ENCODE measurements around the gene IFNGR1.
"Not testable (repeated sequence)": the region's sequence is repeated elsewhere in the genome, so short reads cannot be mapped to it uniquely, and the experiment has no call there.

The IFNGR1 gene

GRCh38 chr6:137210903-137211302 lies 8.3 kb downstream of the IFNGR1 start:
- DNase-seq: no peak

- DNase-seq: no peak
Observed at GRCh38 chr6:137208279-137208678, 10.9 kb downstream of the IFNGR1 start.

DNA sequence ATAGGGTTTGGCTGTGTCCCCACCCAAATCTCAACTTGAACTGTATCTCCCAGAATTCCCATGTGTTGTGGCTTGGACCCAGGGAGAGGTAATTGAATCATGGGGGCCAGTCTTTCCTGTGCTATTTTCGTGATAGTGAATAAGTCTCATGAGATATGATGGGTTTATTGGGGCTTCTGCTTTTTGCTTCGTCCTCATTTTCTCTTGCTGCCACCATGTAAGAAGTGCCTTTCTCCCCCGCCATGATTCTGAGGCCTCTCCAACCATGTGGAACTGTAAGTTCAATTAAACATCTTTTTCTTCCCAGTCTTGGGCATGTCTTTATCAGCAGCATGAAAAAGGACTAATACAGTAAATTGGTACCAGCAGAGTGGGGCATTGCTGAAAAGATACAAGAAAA lies 11.7 kb downstream of the IFNGR1 start:
- not testable (repeated sequence) for DNase-seq

DNA sequence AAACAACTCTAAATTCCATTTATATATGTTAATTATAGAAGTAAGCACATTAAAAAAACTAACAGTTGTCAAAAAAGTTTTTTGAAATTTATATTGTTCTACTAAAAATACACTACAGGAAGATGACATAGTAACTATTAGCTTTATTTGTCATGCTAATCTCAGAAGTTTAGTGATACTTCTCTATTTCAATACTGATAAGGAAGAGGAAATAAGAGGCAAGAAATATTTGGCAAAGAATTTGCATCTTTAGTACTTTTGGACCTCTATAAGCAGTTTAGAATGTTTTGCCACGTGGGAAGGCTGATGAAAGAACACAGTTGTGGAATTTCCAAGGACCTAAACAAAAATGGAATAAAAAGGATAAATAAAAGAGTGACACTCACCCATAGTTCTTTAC lies 12.6 kb downstream of the IFNGR1 start:
- no peak for DNase-seq

- DNase-seq: no peak
Observed at GRCh38 chr6:137203256-137203655, 15.9 kb downstream of the IFNGR1 start.

DNA sequence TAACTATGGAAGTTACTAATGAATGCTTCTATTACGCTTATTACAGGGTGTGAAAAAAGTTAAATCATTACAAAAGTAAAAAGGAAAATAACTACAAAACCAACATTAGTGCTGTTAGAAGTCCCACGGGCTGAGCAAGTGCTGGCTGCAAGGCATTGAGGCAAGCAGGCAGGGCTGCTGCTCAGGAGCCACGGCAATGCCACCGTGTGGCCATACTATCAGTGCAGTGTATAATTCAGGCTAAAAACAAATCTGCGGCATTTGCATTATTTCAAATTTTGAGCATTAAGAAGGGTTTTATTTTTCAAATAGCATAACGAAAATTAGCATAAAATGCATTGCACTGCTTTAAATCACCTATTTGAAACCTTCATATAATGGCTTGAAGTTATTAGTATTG lies 17.1 kb downstream of the IFNGR1 start:
- DNase-seq: no peak

DNA sequence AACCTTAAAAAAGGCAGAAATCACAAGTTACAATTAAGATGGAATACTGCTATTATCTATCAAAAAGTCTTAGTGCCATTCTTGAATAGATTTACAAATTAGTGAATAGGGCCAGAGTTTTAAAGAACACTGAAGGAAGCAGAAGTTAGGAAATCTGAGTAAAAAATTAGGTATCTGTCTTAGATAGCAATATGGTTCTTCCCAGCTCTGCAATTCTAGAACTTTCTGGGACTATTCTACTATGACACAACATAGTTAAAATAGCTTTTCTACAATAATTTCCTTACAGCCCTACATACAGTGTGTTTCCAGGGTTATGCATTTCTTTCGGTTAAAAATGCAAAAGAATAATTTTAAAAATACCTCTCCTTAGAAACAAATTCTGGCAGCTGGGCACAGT lies 18.2 kb downstream of the IFNGR1 start:
- DNase-seq: no peak

DNA sequence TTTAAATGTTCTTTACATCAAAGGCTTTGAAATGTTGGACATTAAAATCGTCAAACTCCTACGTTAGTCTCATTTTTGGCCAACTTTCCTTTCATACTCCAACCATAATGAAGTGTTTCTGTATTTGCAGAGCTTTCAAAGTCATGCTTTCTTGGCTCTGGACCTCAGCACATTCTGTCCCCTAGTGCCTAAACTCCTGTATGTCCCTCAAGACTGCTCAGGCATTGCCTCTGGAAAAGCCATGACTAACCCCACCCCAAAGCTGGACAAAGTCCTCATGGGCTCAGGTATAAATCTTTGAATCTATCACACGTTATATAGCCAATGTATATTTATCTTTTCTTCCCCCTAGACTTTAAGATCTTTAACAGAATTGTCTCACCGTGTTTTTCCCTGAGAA lies 18.9 kb downstream of the IFNGR1 start:
- DNase-seq: no peak

DNA sequence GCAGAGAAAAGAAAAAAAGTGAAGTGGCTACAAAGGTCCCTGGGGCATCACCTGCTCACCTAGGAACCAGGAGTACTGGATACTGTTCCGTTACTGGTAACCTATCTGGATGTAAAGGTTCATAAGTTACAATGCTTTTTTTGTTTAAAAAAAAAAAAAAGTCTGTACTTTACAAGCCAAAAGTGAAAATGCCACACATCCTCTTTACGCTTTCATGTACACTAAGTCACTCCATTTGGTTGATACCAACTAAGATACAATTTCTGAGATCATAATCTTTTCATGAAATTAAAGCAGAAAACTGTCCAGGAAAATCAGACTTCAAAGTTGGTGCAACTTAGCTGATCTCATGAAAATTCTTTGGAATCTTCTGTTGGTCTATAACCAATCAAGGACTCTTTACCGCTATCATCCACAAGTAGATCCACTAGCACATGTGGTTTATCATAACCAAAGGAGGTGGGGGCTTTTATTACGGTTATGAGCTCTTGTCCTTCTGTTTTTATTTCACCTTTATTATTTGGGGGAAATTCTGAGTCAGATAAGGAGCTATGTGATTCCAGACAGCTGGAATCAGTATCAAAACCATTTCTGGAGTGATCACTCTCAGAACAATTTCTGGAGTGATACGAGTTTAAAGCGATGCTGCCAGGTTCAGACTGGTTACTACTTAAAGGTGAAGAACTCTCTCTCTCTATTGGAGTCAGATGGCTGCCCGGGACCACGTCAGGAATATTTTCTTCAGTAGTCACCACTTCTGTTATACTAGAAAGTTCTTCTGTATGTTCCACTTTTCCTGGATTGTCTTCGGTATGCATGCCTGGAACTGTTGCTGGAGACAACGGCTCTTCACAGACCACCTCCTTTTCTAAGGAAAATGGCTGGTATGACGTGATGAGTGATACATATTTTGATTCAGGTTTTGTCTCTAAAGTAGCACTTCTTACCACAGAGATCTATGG lies 21.2 kb downstream of the IFNGR1 start:
- DNase-seq: no peak

GRCh38 chr6:137193256-137194070 lies 25.7 kb downstream of the IFNGR1 start:
- DNase-seq: no peak

GRCh38 chr6:137192821-137193220 lies 26.4 kb downstream of the IFNGR1 start:
- no peak for DNase-seq

- DNase-seq: no peak
Observed at GRCh38 chr6:137191670-137192069, 27.5 kb downstream of the IFNGR1 start.

GRCh38 chr6:137191236-137191635 lies 27.9 kb downstream of the IFNGR1 start:
- DNase-seq: no peak

DNA sequence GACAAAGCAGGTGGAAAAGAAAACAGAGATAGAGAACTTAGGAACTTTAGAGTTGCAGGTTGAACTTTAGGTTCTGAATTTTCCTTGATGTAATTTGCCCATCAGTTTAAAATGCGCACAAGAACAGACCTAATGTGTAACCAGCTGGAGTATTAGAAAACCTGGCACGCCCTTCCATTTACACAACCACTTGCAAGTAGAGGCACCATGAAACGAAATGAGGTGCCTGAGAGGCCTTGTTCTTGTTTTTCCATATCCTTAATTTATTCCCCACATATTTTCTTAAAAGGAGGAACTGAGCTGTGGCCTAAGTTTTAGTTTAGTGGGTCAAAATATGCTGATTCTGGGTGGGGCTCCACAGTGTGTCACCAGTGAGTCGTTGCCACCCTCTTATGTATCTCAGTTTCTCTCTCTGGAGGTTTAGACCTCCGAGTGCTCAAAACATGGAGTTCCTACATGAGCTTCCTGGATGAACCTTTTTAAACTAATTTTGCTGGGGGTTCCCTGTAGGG lies 28.5 kb downstream of the IFNGR1 start:
- no peak for DNase-seq

DNA sequence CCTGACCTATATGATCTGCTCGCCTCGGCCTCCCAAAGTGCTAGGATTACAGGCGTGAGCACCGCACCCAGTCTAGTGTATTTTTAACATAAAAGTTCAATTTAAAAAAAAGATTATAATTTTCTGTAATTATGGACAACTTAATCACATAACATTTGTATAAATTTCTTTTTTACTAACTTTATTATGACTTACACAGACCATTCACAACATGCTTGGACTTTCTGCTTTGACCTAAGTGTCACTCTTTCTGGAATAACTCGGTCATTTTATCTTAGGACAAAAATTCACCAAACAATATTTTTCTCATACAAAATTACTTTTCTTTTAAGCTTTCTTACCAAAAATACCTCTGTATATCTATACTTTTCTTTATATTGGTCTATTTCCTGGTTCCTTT lies 30.3 kb downstream of the IFNGR1 start:
- DNase-seq: peak; percentile 19

DNA sequence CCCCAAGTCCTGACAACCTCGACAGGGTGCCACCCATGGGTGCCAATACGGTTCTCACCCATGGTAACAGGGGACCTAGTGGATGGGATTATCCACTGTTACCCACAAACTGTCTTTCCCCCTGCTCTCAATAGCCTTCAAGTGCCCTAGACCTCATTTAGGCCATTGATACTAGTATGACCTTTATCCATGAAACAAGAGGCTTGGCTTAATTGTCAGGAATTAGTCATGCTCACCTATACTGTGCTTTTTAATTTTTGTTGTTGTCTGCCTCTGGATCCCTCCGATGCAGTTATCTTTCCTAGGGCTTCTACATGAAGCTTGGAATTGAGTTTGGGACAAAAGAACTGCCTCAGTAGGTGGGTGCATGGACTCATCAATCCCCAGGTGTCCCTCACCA lies 33.9 kb downstream of the IFNGR1 start:
- no peak for DNase-seq

- no peak for DNase-seq
Observed at GRCh38 chr6:137182654-137183073, 36.5 kb downstream of the IFNGR1 start.

- DNase-seq: no peak
Observed at GRCh38 chr6:137181891-137182653, 37.1 kb downstream of the IFNGR1 start.

DNA sequence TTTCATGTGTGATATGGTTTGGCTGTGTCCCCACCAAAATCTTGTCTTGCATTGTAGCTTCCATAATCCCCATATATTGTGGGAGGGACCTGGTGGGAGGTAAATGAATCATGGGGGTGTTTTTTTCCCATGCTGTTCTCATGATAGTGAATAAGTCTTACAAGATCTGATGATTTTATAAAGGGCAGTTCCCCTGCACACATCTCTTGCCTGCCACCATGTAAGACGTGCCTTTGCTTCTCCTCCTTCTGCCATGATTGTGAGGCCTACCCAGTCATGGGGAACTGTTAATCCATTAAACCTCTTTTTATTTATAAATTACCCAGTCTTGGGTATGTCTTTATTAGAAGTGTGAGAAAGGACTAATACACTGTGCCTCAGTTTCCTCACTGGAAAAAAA lies 41.6 kb downstream of the IFNGR1 start:
- no peak for DNase-seq

DNA sequence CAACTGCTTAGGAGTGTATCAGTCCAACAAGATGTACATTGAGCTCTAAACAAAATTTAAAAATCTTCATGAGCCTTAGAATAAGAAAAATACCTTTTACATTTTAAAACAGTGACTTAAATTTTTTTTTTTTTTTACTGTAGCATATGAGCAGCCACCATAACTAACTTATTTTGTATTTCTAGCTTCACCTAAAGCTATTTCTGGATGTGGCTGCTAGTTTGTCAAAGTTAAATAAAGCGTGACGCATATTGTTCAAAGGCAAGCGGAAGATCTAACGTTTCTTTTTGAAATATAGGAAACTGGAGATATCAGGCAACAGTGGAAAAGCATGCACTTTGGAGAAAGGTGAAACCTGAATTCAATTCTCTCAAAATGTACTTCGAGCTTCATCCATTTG lies 42.5 kb downstream of the IFNGR1 start:
- DNase-seq: no peak

- no peak for DNase-seq
Observed at GRCh38 chr6:137175868-137176245, 43.3 kb downstream of the IFNGR1 start.

DNA sequence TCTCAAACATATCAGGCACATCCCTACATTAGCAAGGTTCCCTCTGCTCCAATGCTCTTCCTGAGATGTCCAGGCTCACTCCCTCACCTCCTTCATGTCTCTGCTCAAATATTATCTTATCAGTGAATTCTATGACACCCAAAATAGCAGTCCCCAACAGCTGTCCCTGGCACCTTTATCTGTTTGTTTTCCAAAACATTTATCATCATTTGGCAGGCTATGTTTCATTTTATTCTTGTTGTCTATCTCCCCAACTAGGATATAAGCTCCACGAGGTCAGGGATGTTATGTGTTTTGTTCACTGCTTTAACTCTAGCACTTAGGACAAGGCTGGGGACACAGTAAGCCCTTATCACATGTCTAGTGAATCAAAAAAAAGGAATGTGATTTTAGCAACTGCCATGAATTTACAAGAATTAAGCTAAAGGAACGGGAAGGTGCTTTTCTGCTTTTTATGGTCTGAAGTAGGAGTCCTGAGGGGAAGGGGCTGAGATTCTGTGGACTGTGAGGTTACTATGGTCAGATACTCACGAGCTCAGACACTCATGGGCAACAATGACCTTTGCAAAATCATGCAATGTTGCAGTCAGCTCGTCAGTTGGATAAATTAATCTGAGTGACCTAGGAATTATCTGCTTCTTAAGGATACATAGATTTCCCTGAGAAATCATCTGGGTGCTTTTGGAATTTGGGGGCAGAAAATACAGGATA lies 43.9 kb downstream of the IFNGR1 start:
- DNase-seq: no peak

All from EL (cell line).